Measurements from ENCODE around the gene PARM1.

GRCh38 chr4:75030649-75031235 lies 97.8 kb downstream of the PARM1 start:
- TF ChIP-seq CTCF (IDR thresholded peaks at IDR 0.05), result no peak
- no peak for TF ChIP-seq EP300 (IDR thresholded peaks at IDR 0.05)
- no peak for TF ChIP-seq POLR2AphosphoS5 (IDR thresholded peaks at IDR 0.05)
